H9 (cell line): Measurements from ENCODE around the gene ORAI1. TPM values are rescaled to one million over a fixed set of nuclear protein-coding genes. Genes with fewer than 3 reads are reported as not detected.
A peak's percentile ranks its signal among the peaks of the same experiment; 100 is the strongest.

Experiments
- DNase-seq: peaks from one replicate; pipeline ENCODE4 v3.0.0-alpha.2; 2017
- H2AFZ ChIP-seq: one replicate; pipeline ENCODE4 v1.6.1; 2013; ENCODE audit warnings: mild to moderate bottlenecking, low read length, control low read depth, moderate library complexity
- H2AK5ac ChIP-seq: 2 replicates; pipeline ENCODE4 v1.6.1; 2013; ENCODE audit warnings: low read length, control low read depth, mixed read lengths; ENCODE audit not compliant: insufficient read length
- H2BK120ac ChIP-seq: one replicate; pipeline ENCODE4 v1.6.1; 2013; ENCODE audit warnings: low read depth, mild to moderate bottlenecking, low read length, control low read depth, inconsistent platforms; ENCODE audit not compliant: poor library complexity, severe bottlenecking
- H2BK12ac ChIP-seq: 2 replicates; pipeline ENCODE4 v1.6.1; 2013; ENCODE audit warnings: low read length, control low read depth, mixed read lengths, low read depth; ENCODE audit not compliant: insufficient read length
- H2BK15ac ChIP-seq: 2 replicates; pipeline ENCODE4 v1.6.1; 2013; ENCODE audit warnings: low read depth, low read length, control low read depth
- H2BK20ac ChIP-seq: one replicate; pipeline ENCODE4 v1.6.1; 2013; ENCODE audit warnings: low read depth, mild to moderate bottlenecking, low read length, control low read depth, inconsistent platforms; ENCODE audit not compliant: poor library complexity, severe bottlenecking
- H2BK5ac ChIP-seq: 2 replicates; pipeline ENCODE4 v1.6.1; 2013; ENCODE audit warnings: low read length, control low read depth, mixed read lengths; ENCODE audit not compliant: insufficient read length
- H3K14ac ChIP-seq: 2 replicates; pipeline ENCODE4 v1.6.1; 2013; ENCODE audit warnings: low read length, control low read depth; ENCODE audit not compliant: insufficient read depth
- H3K18ac ChIP-seq: 2 replicates; pipeline ENCODE4 v1.6.1; 2013; ENCODE audit warnings: low read depth, mild to moderate bottlenecking, mixed read lengths, low read length, control low read depth; ENCODE audit not compliant: insufficient read length
- H3K23ac ChIP-seq: 2 replicates; pipeline ENCODE4 v1.6.1; 2013; ENCODE audit warnings: low read length, control low read depth, mixed read lengths, low read depth; ENCODE audit not compliant: insufficient read length
- H3K23me2 ChIP-seq: 2 replicates; pipeline ENCODE4 v1.6.1; 2013; ENCODE audit warnings: low read depth, mild to moderate bottlenecking, mixed read lengths, low read length, control low read depth; ENCODE audit not compliant: insufficient read length, poor library complexity, severe bottlenecking
- H3K27ac ChIP-seq: 2 replicates; pipeline ENCODE4 v1.5.1; 2013; ENCODE audit warnings: low read length, control low read depth, mixed read lengths, low read depth; ENCODE audit not compliant: insufficient read length
- H3K27me3 ChIP-seq: 2 replicates; pipeline ENCODE4 v1.6.1; 2013; ENCODE audit warnings: low read length, control low read depth, inconsistent platforms; ENCODE audit not compliant: insufficient read depth
- H3K4ac ChIP-seq: 2 replicates; pipeline ENCODE4 v1.6.1; 2013; ENCODE audit warnings: low read depth, mild to moderate bottlenecking, control low read depth, inconsistent platforms, low read length, moderate library complexity
- H3K4me1 ChIP-seq: 2 replicates; pipeline ENCODE4 v1.6.1; 2013; ENCODE audit warnings: low read length, control low read depth, inconsistent platforms; ENCODE audit not compliant: insufficient read depth
- H3K4me2 ChIP-seq: 2 replicates; pipeline ENCODE4 v1.6.1; 2013; ENCODE audit warnings: low read length, control low read depth, mixed read lengths; ENCODE audit not compliant: insufficient read length, insufficient read depth
- H3K56ac ChIP-seq: 2 replicates; pipeline ENCODE4 v1.6.1; 2013; ENCODE audit warnings: low read depth, mild to moderate bottlenecking, mixed read lengths, low read length, control low read depth; ENCODE audit not compliant: insufficient read length
- H3K79me1 ChIP-seq: 2 replicates; pipeline ENCODE4 v1.6.1; 2013; ENCODE audit warnings: low read depth, mild to moderate bottlenecking, moderate library complexity, low read length, control low read depth, inconsistent platforms; ENCODE audit not compliant: insufficient read depth, poor library complexity, severe bottlenecking
- H3K79me2 ChIP-seq: 2 replicates; pipeline ENCODE4 v1.6.1; 2013; ENCODE audit warnings: low read length, control low read depth, inconsistent platforms; ENCODE audit not compliant: insufficient read depth
- H3K9ac ChIP-seq: 2 replicates; pipeline ENCODE4 v1.6.1; 2013; ENCODE audit warnings: low read length, control low read depth, mixed read lengths; ENCODE audit not compliant: insufficient read length; ENCODE audit errors: extremely low read depth
- H3K9me3 ChIP-seq: one replicate; pipeline ENCODE4 v1.6.1; 2013; ENCODE audit warnings: low read depth, low read length, inconsistent platforms; ENCODE audit not compliant: control insufficient read depth
- H3T11ph ChIP-seq: one replicate; pipeline ENCODE4 v1.6.1; 2013; ENCODE audit warnings: mild to moderate bottlenecking, low read length, control low read depth, inconsistent platforms
- H4K20me1 ChIP-seq: one replicate; pipeline ENCODE4 v1.6.1; 2013; ENCODE audit not compliant: control insufficient read depth, insufficient read length, insufficient read depth
- H4K5ac ChIP-seq: 2 replicates; pipeline ENCODE4 v1.6.1; 2013; ENCODE audit warnings: low read depth, mild to moderate bottlenecking, mixed read lengths, low read length, control low read depth; ENCODE audit not compliant: insufficient read length
- H4K8ac ChIP-seq: replicated peaks from 2 replicates; pipeline ENCODE4 v1.6.1; 2013; ENCODE audit warnings: low read length, control low read depth, mixed read lengths, low read depth; ENCODE audit not compliant: insufficient read length
- H4K91ac ChIP-seq: 2 replicates; pipeline ENCODE4 v1.6.1; 2013; ENCODE audit warnings: low read depth, mild to moderate bottlenecking, moderate library complexity, mixed read lengths, low read length, control low read depth; ENCODE audit not compliant: insufficient read length
- H3K27ac Mint-ChIP-seq, 3 experiments: 2 replicates in 2 of 3; 3 replicates in 1 of 3; pipeline ENCODE4 v1.8.0; 2020 to 2021; ENCODE audit warnings: mixed read lengths in 3 of 3, mild to moderate bottlenecking in 1 of 3, moderate library complexity in 1 of 3
- H3K27me3 Mint-ChIP-seq: 2 replicates; pipeline ENCODE4 v1.8.0; 2021; ENCODE audit warnings: low read depth, mild to moderate bottlenecking, moderate library complexity, mixed read lengths
- H3K36me3 Mint-ChIP-seq, 3 experiments: 2 replicates in 2 of 3; 3 replicates in 1 of 3; pipeline ENCODE4 v1.8.0; 2020 to 2021; ENCODE audit warnings: low read depth in 3 of 3, mixed read lengths in 3 of 3; ENCODE audit not compliant: insufficient read depth in 1 of 3
- H3K4me1 Mint-ChIP-seq, 2 experiments: 2 replicates each; pipeline ENCODE4 v1.8.0; 2020; ENCODE audit warnings: mixed read lengths in 2 of 2
- H3K4me3 Mint-ChIP-seq, 2 experiments: 2 replicates in 1 of 2; 3 replicates in 1 of 2; pipeline ENCODE4 v1.8.0; 2020 to 2021; ENCODE audit warnings: mild to moderate bottlenecking in 2 of 2, mixed read lengths in 2 of 2, moderate library complexity in 1 of 2
- H3K9me3 Mint-ChIP-seq, 2 experiments: 2 replicates in 1 of 2; 3 replicates in 1 of 2; pipeline ENCODE4 v1.8.0; 2020; ENCODE audit warnings: mild to moderate bottlenecking in 2 of 2, mixed read lengths in 2 of 2, moderate library complexity in 1 of 2
- WGBS: extraction: QIAGEN DNeasy Blood & Tissue Kit; methylation state at CpG from one replicate; pipeline ENCODE4 v1.1.7; 2013; ENCODE audit warnings: missing lambda C conversion rate, low lambda C conversion rate, mixed read lengths; ENCODE audit not compliant: insufficient read length; ENCODE audit errors: extremely low coverage; 5-methylcytosine and 5-hydroxymethylcytosine counted together
- total RNA-seq: library from RNA; stranded (reverse); gene quantifications from 2 replicates; pipeline ENCODE4 v1.2.1, GENCODE V29; 2021
- TF ChIP-seq, protein P1 (sequence below): fragments of 200-600 bp; sonication (generic); conservative IDR thresholded peaks from 3 replicates; pipeline ENCODE4 v1.8.0; 2021; ENCODE audit warnings: antibody characterized with exemption, mild to moderate bottlenecking

The ORAI1 gene
- total RNA-seq, 1 experiment from 2014 or later: 24.7 TPM

DNA sequence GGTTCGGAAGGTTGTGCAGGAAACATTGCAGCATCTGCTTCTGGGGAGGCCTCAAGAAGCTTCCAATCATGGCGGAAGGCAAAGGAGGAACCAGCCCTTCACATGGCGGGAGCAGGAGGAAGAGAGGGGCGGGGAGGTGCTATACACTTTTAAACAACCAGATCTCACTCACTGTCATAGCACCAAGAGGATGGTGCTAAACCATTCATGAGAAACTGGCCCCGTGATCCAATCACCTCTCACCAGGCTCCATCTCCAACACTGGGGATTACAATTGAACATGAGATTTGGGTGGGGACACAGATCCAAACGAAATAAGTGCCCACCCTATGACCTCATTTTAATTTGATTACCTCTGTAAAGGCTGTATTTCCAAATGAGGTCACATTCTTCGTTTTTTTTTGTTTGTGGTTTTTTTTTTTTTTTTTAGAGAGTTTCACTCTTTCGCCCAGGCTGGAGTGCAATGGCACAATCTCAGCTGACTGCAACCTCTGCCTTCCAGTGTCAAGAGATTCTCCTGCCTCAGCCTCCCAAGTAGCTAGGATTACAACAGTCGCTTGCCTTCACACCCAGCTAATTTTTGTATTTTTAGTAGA is 11.4 kb upstream of the ORAI1 start:
- TF ChIP-seq, protein P1, sequence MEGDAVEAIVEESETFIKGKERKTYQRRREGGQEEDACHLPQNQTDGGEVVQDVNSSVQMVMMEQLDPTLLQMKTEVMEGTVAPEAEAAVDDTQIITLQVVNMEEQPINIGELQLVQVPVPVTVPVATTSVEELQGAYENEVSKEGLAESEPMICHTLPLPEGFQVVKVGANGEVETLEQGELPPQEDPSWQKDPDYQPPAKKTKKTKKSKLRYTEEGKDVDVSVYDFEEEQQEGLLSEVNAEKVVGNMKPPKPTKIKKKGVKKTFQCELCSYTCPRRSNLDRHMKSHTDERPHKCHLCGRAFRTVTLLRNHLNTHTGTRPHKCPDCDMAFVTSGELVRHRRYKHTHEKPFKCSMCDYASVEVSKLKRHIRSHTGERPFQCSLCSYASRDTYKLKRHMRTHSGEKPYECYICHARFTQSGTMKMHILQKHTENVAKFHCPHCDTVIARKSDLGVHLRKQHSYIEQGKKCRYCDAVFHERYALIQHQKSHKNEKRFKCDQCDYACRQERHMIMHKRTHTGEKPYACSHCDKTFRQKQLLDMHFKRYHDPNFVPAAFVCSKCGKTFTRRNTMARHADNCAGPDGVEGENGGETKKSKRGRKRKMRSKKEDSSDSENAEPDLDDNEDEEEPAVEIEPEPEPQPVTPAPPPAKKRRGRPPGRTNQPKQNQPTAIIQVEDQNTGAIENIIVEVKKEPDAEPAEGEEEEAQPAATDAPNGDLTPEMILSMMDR: no peak
- Histone ChIP-seq H3K9me3 (no peaks in the 10 kb centered on the region), H2BK15ac (no peak overlapping the region), H3K4me2 (no peak overlapping the region), H2BK5ac (no peak overlapping the region), H4K91ac (no peak overlapping the region), H2AFZ (no peak overlapping the region), H3K14ac (no peak overlapping the region), H2BK20ac (no peak overlapping the region), H3K79me1 (no peaks in the 10 kb centered on the region), H3K27me3 (no peaks in the 10 kb centered on the region), H4K20me1 (no peaks in the 10 kb centered on the region), H3T11ph (no peak overlapping the region), H2BK120ac (no peak overlapping the region), H3K27ac (no peak overlapping the region), H3K23ac (no peak overlapping the region), H3K18ac (no peak overlapping the region), H3K56ac (no peak overlapping the region), H3K9ac (no peak overlapping the region), H4K5ac (no peak overlapping the region), H3K23me2 (no peaks in the 10 kb centered on the region), H4K8ac (no peak overlapping the region), H3K4me1 (peaks cover 5% of the 10 kb centered on the region), H3K79me2 (no peaks in the 10 kb centered on the region), H3K4ac (no peak overlapping the region), H2BK12ac (no peak overlapping the region), H2AK5ac (no peak overlapping the region)
- DNase-seq: no peak
- WGBS: no CpG with 5 or more reads among the region's 9 CpGs
- Mint-ChIP-seq H3K27ac (peak overlapping the region in 2 of 3 experiments; percentile 36 to 87; a peak in 3 of 7 replicates), H3K27me3 (no peaks in the 10 kb centered on the region), H3K4me3 (peak overlapping the region in 1 of 2 experiments; percentile 14; a peak in 2 of 5 replicates), H3K9me3 (no peaks in the 10 kb centered on the region), H3K36me3 (no peaks in the 10 kb centered on the region), H3K4me1 (peaks cover 14 to 34% of the 10 kb centered on the region in 2 experiments)
